H9 (cell line): Measurements from ENCODE around the gene TMX1. TPM values are rescaled to one million over a fixed set of nuclear protein-coding genes. Genes with fewer than 3 reads are reported as not detected.
A peak's percentile ranks its signal among the peaks of the same experiment; 100 is the strongest.

Experiments
- DNase-seq: peaks from one replicate; pipeline ENCODE4 v3.0.0-alpha.2; 2017
- H2AFZ ChIP-seq: one replicate; pipeline ENCODE4 v1.6.1; 2013; ENCODE audit warnings: mild to moderate bottlenecking, low read length, control low read depth, moderate library complexity
- H2AK5ac ChIP-seq: 2 replicates; pipeline ENCODE4 v1.6.1; 2013; ENCODE audit warnings: low read length, control low read depth, mixed read lengths; ENCODE audit not compliant: insufficient read length
- H2BK120ac ChIP-seq: one replicate; pipeline ENCODE4 v1.6.1; 2013; ENCODE audit warnings: low read depth, mild to moderate bottlenecking, low read length, control low read depth, inconsistent platforms; ENCODE audit not compliant: poor library complexity, severe bottlenecking
- H2BK12ac ChIP-seq: 2 replicates; pipeline ENCODE4 v1.6.1; 2013; ENCODE audit warnings: low read length, control low read depth, mixed read lengths, low read depth; ENCODE audit not compliant: insufficient read length
- H2BK15ac ChIP-seq: 2 replicates; pipeline ENCODE4 v1.6.1; 2013; ENCODE audit warnings: low read depth, low read length, control low read depth
- H2BK20ac ChIP-seq: one replicate; pipeline ENCODE4 v1.6.1; 2013; ENCODE audit warnings: low read depth, mild to moderate bottlenecking, low read length, control low read depth, inconsistent platforms; ENCODE audit not compliant: poor library complexity, severe bottlenecking
- H2BK5ac ChIP-seq: 2 replicates; pipeline ENCODE4 v1.6.1; 2013; ENCODE audit warnings: low read length, control low read depth, mixed read lengths; ENCODE audit not compliant: insufficient read length
- H3K14ac ChIP-seq: 2 replicates; pipeline ENCODE4 v1.6.1; 2013; ENCODE audit warnings: low read length, control low read depth; ENCODE audit not compliant: insufficient read depth
- H3K18ac ChIP-seq: 2 replicates; pipeline ENCODE4 v1.6.1; 2013; ENCODE audit warnings: low read depth, mild to moderate bottlenecking, mixed read lengths, low read length, control low read depth; ENCODE audit not compliant: insufficient read length
- H3K23ac ChIP-seq: 2 replicates; pipeline ENCODE4 v1.6.1; 2013; ENCODE audit warnings: low read length, control low read depth, mixed read lengths, low read depth; ENCODE audit not compliant: insufficient read length
- H3K23me2 ChIP-seq: 2 replicates; pipeline ENCODE4 v1.6.1; 2013; ENCODE audit warnings: low read depth, mild to moderate bottlenecking, mixed read lengths, low read length, control low read depth; ENCODE audit not compliant: insufficient read length, poor library complexity, severe bottlenecking
- H3K27ac ChIP-seq: 2 replicates; pipeline ENCODE4 v1.5.1; 2013; ENCODE audit warnings: low read length, control low read depth, mixed read lengths, low read depth; ENCODE audit not compliant: insufficient read length
- H3K27me3 ChIP-seq: 2 replicates; pipeline ENCODE4 v1.6.1; 2013; ENCODE audit warnings: low read length, control low read depth, inconsistent platforms; ENCODE audit not compliant: insufficient read depth
- H3K4ac ChIP-seq: 2 replicates; pipeline ENCODE4 v1.6.1; 2013; ENCODE audit warnings: low read depth, mild to moderate bottlenecking, control low read depth, inconsistent platforms, low read length, moderate library complexity
- H3K4me1 ChIP-seq: 2 replicates; pipeline ENCODE4 v1.6.1; 2013; ENCODE audit warnings: low read length, control low read depth, inconsistent platforms; ENCODE audit not compliant: insufficient read depth
- H3K4me2 ChIP-seq: 2 replicates; pipeline ENCODE4 v1.6.1; 2013; ENCODE audit warnings: low read length, control low read depth, mixed read lengths; ENCODE audit not compliant: insufficient read length, insufficient read depth
- H3K56ac ChIP-seq: 2 replicates; pipeline ENCODE4 v1.6.1; 2013; ENCODE audit warnings: low read depth, mild to moderate bottlenecking, mixed read lengths, low read length, control low read depth; ENCODE audit not compliant: insufficient read length
- H3K79me1 ChIP-seq: 2 replicates; pipeline ENCODE4 v1.6.1; 2013; ENCODE audit warnings: low read depth, mild to moderate bottlenecking, moderate library complexity, low read length, control low read depth, inconsistent platforms; ENCODE audit not compliant: insufficient read depth, poor library complexity, severe bottlenecking
- H3K79me2 ChIP-seq: 2 replicates; pipeline ENCODE4 v1.6.1; 2013; ENCODE audit warnings: low read length, control low read depth, inconsistent platforms; ENCODE audit not compliant: insufficient read depth
- H3K9ac ChIP-seq: 2 replicates; pipeline ENCODE4 v1.6.1; 2013; ENCODE audit warnings: low read length, control low read depth, mixed read lengths; ENCODE audit not compliant: insufficient read length; ENCODE audit errors: extremely low read depth
- H3K9me3 ChIP-seq: one replicate; pipeline ENCODE4 v1.6.1; 2013; ENCODE audit warnings: low read depth, low read length, inconsistent platforms; ENCODE audit not compliant: control insufficient read depth
- H3T11ph ChIP-seq: one replicate; pipeline ENCODE4 v1.6.1; 2013; ENCODE audit warnings: mild to moderate bottlenecking, low read length, control low read depth, inconsistent platforms
- H4K20me1 ChIP-seq: one replicate; pipeline ENCODE4 v1.6.1; 2013; ENCODE audit not compliant: control insufficient read depth, insufficient read length, insufficient read depth
- H4K5ac ChIP-seq: 2 replicates; pipeline ENCODE4 v1.6.1; 2013; ENCODE audit warnings: low read depth, mild to moderate bottlenecking, mixed read lengths, low read length, control low read depth; ENCODE audit not compliant: insufficient read length
- H4K8ac ChIP-seq: replicated peaks from 2 replicates; pipeline ENCODE4 v1.6.1; 2013; ENCODE audit warnings: low read length, control low read depth, mixed read lengths, low read depth; ENCODE audit not compliant: insufficient read length
- H4K91ac ChIP-seq: 2 replicates; pipeline ENCODE4 v1.6.1; 2013; ENCODE audit warnings: low read depth, mild to moderate bottlenecking, moderate library complexity, mixed read lengths, low read length, control low read depth; ENCODE audit not compliant: insufficient read length
- H3K27ac Mint-ChIP-seq, 3 experiments: 2 replicates in 2 of 3; 3 replicates in 1 of 3; pipeline ENCODE4 v1.8.0; 2020 to 2021; ENCODE audit warnings: mixed read lengths in 3 of 3, mild to moderate bottlenecking in 1 of 3, moderate library complexity in 1 of 3
- H3K27me3 Mint-ChIP-seq: 2 replicates; pipeline ENCODE4 v1.8.0; 2021; ENCODE audit warnings: low read depth, mild to moderate bottlenecking, moderate library complexity, mixed read lengths
- H3K36me3 Mint-ChIP-seq, 3 experiments: 2 replicates in 2 of 3; 3 replicates in 1 of 3; pipeline ENCODE4 v1.8.0; 2020 to 2021; ENCODE audit warnings: low read depth in 3 of 3, mixed read lengths in 3 of 3; ENCODE audit not compliant: insufficient read depth in 1 of 3
- H3K4me1 Mint-ChIP-seq, 2 experiments: 2 replicates each; pipeline ENCODE4 v1.8.0; 2020; ENCODE audit warnings: mixed read lengths in 2 of 2
- H3K4me3 Mint-ChIP-seq, 2 experiments: 2 replicates in 1 of 2; 3 replicates in 1 of 2; pipeline ENCODE4 v1.8.0; 2020 to 2021; ENCODE audit warnings: mild to moderate bottlenecking in 2 of 2, mixed read lengths in 2 of 2, moderate library complexity in 1 of 2
- H3K9me3 Mint-ChIP-seq, 2 experiments: 2 replicates in 1 of 2; 3 replicates in 1 of 2; pipeline ENCODE4 v1.8.0; 2020; ENCODE audit warnings: mild to moderate bottlenecking in 2 of 2, mixed read lengths in 2 of 2, moderate library complexity in 1 of 2
- CTCF ChIP-seq: fragments of 200-600 bp; sonication (generic); conservative IDR thresholded peaks from 3 replicates; pipeline ENCODE4 v1.8.0; 2021; ENCODE audit warnings: antibody characterized with exemption, mild to moderate bottlenecking
- WGBS: extraction: QIAGEN DNeasy Blood & Tissue Kit; methylation state at CpG from one replicate; pipeline ENCODE4 v1.1.7; 2013; ENCODE audit warnings: missing lambda C conversion rate, low lambda C conversion rate, mixed read lengths; ENCODE audit not compliant: insufficient read length; ENCODE audit errors: extremely low coverage; 5-methylcytosine and 5-hydroxymethylcytosine counted together
- total RNA-seq: library from RNA; stranded (reverse); gene quantifications from 2 replicates; pipeline ENCODE4 v1.2.1, GENCODE V29; 2021

Gene TMX1
- total RNA-seq, 1 experiment from 2014 or later = 83.5 TPM

GRCh38 chr14:51248016-51248987, 8.3 kb downstream of the TMX1 start:
- Histone ChIP-seq H3K4ac (no peak overlapping the region), H3K23me2 (no peaks in the 10 kb centered on the region), H2AFZ (no peak overlapping the region), H3K18ac (no peak overlapping the region), H2BK15ac (no peak overlapping the region), H2AK5ac (no peak overlapping the region), H4K20me1 (no peaks in the 10 kb centered on the region), H3K14ac (no peak overlapping the region), H3K27ac (no peak overlapping the region), H3K9ac (no peak overlapping the region), H3K23ac (no peak overlapping the region), H2BK120ac (no peak overlapping the region), H3K56ac (no peak overlapping the region), H2BK12ac (no peak overlapping the region), H3K4me1 (peaks cover 9% of the 10 kb centered on the region), H4K91ac (no peak overlapping the region), H3K79me1 (peaks cover 3% of the 10 kb centered on the region), H3K4me2 (no peak overlapping the region), H2BK20ac (no peak overlapping the region), H4K8ac (no peak overlapping the region), H3K27me3 (no peaks in the 10 kb centered on the region), H3T11ph (no peak overlapping the region), H3K9me3 (no peaks in the 10 kb centered on the region), H4K5ac (no peak overlapping the region), H2BK5ac (no peak overlapping the region), H3K79me2 (peaks cover 17% of the 10 kb centered on the region)
- no peak for TF ChIP-seq CTCF
- Mint-ChIP-seq H3K27me3 (no peaks in the 10 kb centered on the region; the same call in 1 of the 2 replicates), H3K36me3 (peaks cover 49 to 87% (median 85%) of the 10 kb centered on the region in 3 experiments), H3K4me3 (no peak overlapping the region), H3K27ac (peak overlapping the region in 2 of 3 experiments; percentile 52 to 76; a peak in 4 of 7 replicates), H3K9me3 (no peaks in the 10 kb centered on the region), H3K4me1 (peaks cover 29% of the 10 kb centered on the region in 2 experiments)
- no CpG with 5 or more reads among the region's 4 CpGs for WGBS
- no peak for DNase-seq
